GM12878 (cell line): ENCODE results near the gene ANTXR2. TPM values are rescaled to one million over a fixed set of nuclear protein-coding genes. Genes with fewer than 3 reads are reported as not detected.

ENCODE experiments used
- FOS ChIP-seq: IDR thresholded peaks from 3 replicates; pipeline ENCODE4 v1.6.1; 2011; ENCODE audit warnings: borderline replicate concordance; ENCODE audit not compliant: insufficient read length; ENCODE audit errors: extremely low read depth
- POLR2A ChIP-seq: IDR thresholded peaks from 2 replicates; pipeline ENCODE4 v1.6.1; 2011; ENCODE audit warnings: low read depth, mild to moderate bottlenecking, low read length
- POU2F2 ChIP-seq: IDR thresholded peaks from 3 replicates; pipeline ENCODE4 v1.6.1; 2011; ENCODE audit warnings: low read depth, mild to moderate bottlenecking, low read length, borderline replicate concordance
- ZBED1 ChIP-seq: IDR thresholded peaks from 2 replicates; pipeline ENCODE4 v1.6.1; 2016; ENCODE audit warnings: borderline replicate concordance
- ZBTB11 ChIP-seq: fragments of 450-650 bp; formaldehyde crosslinking; IDR thresholded peaks from 2 replicates; pipeline ENCODE4 v1.5.0; 2022; ENCODE audit warnings: mild to moderate bottlenecking, missing genetic modification characterization
- polyA plus RNA-seq, 11 experiments: library from polyadenylated mRNA; depleted of rRNA in 4 of 11; unstranded in 6 of 11; stranded (reverse) in 5 of 11; fragments of >200 nt; fragmentation: Nextera tagmentation in 4 of 11; fragmentation: Illumina TruSeq in 1 of 11; extraction: Ambion mirVana in 4 of 11; extraction: Trizol in 1 of 11; gene quantifications; 1 replicate in 1 of 11; 2 replicates in 10 of 11; pipeline versions ENCODE4 v1.2.1 to v1.2.3, GENCODE V29; 2011 to 2016; ENCODE audit warnings: inconsistent platforms in 2 of 11, missing spikeins in 2 of 11, low read depth in 1 of 11
- total RNA-seq, 4 experiments: library from RNA; depleted of rRNA in 3 of 4; stranded (reverse); fragments of >200 nt in 3 of 4; fragmentation: Illumina TruSeq in 1 of 4; extraction: Trizol in 1 of 4; gene quantifications; 2 replicates each; pipeline versions ENCODE4 v1.2.1 to v1.2.3, GENCODE V29; 2013 to 2021
- TF ChIP-seq, protein P1 (sequence below): fragments of 450-650 bp; IDR thresholded peaks from 2 replicates; pipeline ENCODE4 v1.6.1; 2018; ENCODE audit warnings: borderline replicate concordance, mild to moderate bottlenecking; ENCODE audit not compliant: partially characterized antibody
- TF ChIP-seq, protein P2 (sequence below): IDR thresholded peaks from 2 replicates; pipeline ENCODE4 v1.6.1; 2011; ENCODE audit warnings: low read depth, low read length, improper control_type of control experiment, borderline replicate concordance
- TF ChIP-seq, protein P3 (sequence below): IDR thresholded peaks from 2 replicates; pipeline ENCODE4 v1.6.1; 2012; ENCODE audit warnings: low read depth, low read length, improper control_type of control experiment

Gene ANTXR2
- total and polyA plus RNA-seq, 10 of the 15 experiments (the other 5 are each of a cell fraction or from before 2014, with no cell fraction given) = 1.4 to 8.9 (median 5.7) TPM

GRCh38 chr4:79948739-79949138 lies 124.3 kb downstream of the ANTXR2 start (continued):
- no peak for TF ChIP-seq ZBTB11 (CRISPR knock-in tag)
- no peak for TF ChIP-seq POLR2A
- TF ChIP-seq, protein P1, sequence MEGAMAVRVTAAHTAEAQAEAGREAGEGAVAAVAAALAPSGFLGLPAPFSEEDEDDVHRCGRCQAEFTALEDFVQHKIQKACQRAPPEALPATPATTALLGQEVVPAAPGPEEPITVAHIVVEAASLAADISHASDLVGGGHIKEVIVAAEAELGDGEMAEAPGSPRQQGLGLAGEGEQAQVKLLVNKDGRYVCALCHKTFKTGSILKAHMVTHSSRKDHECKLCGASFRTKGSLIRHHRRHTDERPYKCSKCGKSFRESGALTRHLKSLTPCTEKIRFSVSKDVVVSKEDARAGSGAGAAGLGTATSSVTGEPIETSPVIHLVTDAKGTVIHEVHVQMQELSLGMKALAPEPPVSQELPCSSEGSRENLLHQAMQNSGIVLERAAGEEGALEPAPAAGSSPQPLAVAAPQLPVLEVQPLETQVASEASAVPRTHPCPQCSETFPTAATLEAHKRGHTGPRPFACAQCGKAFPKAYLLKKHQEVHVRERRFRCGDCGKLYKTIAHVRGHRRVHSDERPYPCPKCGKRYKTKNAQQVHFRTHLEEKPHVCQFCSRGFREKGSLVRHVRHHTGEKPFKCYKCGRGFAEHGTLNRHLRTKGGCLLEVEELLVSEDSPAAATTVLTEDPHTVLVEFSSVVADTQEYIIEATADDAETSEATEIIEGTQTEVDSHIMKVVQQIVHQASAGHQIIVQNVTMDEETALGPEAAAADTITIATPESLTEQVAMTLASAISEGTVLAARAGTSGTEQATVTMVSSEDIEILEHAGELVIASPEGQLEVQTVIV = no peak
- TF ChIP-seq FOS = no peak
- TF ChIP-seq, protein P2, sequence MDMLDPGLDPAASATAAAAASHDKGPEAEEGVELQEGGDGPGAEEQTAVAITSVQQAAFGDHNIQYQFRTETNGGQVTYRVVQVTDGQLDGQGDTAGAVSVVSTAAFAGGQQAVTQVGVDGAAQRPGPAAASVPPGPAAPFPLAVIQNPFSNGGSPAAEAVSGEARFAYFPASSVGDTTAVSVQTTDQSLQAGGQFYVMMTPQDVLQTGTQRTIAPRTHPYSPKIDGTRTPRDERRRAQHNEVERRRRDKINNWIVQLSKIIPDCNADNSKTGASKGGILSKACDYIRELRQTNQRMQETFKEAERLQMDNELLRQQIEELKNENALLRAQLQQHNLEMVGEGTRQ = no peak
- TF ChIP-seq, protein P3, sequence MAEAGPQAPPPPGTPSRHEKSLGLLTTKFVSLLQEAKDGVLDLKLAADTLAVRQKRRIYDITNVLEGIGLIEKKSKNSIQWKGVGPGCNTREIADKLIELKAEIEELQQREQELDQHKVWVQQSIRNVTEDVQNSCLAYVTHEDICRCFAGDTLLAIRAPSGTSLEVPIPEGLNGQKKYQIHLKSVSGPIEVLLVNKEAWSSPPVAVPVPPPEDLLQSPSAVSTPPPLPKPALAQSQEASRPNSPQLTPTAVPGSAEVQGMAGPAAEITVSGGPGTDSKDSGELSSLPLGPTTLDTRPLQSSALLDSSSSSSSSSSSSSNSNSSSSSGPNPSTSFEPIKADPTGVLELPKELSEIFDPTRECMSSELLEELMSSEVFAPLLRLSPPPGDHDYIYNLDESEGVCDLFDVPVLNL = no peak
- TF ChIP-seq POU2F2 = no peak
- no peak for TF ChIP-seq ZBED1
